GM12865 (cell line): Measurements from ENCODE around the gene ECI1.

Experiments used
- DNase-seq: peaks from one replicate; pipeline ENCODE4 v3.0.0; 2010; ENCODE audit warnings: low read depth
- H3K4me3 ChIP-seq: 2 replicates; pipeline ENCODE4 v1.5.1; 2011; ENCODE audit warnings: mild to moderate bottlenecking, low read depth, low read length, control low read depth
- TF ChIP-seq, protein P1 (sequence below): IDR thresholded peaks from 2 replicates; pipeline ENCODE4 v1.5.1; 2011; ENCODE audit warnings: low read length, control low read depth, low read depth, inconsistent platforms; ENCODE audit not compliant: insufficient read depth; ENCODE audit errors: missing control alignments

The ECI1 gene

DNA sequence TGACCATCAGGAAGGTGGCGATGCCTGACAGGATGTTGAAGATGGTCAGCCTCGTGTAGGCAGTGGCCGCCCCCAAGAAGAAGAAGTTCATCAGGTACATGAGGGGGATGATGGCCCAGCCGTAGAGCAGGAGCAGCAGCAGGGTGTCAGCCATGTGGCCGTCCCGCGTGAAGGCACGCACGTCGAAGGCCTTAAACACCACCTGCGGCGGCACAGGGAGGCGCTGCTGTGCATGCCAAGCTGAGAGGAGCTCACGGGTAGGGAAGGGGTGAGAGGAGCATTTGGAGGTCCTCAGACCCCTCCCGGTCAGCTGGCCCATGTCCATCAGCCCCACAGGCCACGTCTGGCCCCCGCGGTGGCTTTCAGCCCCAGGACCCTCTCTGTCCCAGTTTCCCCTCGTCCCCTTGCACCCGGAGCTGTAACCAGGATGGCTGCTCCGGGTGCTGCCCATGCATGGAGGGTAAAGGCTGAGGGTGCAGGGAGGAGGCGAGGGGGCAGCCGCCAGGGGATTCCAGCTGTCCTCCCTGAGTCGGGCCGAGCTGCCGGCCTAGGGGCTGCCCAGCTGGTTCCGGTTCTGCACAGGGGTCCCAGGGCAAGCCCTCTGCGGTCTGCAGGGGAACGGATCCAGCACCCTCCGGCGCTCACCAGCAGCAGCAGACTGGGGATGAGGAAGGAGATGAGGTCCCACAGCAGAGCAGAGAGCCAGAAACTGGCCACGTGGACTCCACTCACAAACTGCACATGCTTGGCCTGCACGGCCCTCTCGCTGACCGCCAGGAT is 33.6 kb upstream of the ECI1 start:
- H3K4me3 ChIP-seq: no peak overlapping the region
- DNase-seq: no peak
- TF ChIP-seq, protein P1, sequence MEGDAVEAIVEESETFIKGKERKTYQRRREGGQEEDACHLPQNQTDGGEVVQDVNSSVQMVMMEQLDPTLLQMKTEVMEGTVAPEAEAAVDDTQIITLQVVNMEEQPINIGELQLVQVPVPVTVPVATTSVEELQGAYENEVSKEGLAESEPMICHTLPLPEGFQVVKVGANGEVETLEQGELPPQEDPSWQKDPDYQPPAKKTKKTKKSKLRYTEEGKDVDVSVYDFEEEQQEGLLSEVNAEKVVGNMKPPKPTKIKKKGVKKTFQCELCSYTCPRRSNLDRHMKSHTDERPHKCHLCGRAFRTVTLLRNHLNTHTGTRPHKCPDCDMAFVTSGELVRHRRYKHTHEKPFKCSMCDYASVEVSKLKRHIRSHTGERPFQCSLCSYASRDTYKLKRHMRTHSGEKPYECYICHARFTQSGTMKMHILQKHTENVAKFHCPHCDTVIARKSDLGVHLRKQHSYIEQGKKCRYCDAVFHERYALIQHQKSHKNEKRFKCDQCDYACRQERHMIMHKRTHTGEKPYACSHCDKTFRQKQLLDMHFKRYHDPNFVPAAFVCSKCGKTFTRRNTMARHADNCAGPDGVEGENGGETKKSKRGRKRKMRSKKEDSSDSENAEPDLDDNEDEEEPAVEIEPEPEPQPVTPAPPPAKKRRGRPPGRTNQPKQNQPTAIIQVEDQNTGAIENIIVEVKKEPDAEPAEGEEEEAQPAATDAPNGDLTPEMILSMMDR: no peak

DNA sequence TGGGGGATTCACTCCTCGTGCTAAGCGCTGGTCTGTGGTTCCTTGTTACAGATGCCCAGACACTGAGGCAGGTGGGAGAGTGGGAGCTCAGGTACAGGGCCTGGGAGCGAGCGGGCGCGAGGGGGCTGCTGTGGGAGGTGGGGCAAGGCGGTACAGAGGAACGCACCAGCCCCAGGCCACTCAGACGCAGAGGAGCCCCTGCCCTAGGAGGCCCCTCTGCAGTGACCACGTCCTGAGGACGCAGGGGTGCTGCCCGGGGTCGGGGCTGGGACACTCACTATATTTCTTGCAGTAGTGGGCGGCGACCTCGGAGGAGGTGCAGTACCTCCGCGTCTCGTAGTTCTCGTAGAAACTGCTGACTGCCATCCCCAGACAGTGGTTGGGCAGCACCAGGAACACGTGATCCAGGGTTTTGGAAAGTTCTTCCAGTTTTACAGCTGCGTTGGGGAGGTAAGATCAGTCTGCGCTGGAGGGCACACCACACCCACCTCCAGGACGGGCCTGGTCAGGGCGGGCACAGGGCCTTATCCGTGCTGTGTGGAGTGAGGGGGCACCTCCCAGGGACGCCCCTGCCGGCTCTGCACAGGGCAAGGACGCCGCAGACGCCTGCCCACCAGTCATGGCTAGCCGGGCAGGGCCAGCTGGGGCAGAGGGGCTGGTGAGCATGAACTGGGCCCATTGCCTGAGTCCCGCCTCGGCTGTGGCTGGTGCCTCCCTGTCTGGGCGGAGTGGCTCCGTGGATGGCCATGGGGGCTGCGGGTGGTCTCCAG is 32.8 kb upstream of the ECI1 start:
- TF ChIP-seq, protein P1: no peak
- DNase-seq: no peak
- H3K4me3 ChIP-seq: no peak overlapping the region

DNA sequence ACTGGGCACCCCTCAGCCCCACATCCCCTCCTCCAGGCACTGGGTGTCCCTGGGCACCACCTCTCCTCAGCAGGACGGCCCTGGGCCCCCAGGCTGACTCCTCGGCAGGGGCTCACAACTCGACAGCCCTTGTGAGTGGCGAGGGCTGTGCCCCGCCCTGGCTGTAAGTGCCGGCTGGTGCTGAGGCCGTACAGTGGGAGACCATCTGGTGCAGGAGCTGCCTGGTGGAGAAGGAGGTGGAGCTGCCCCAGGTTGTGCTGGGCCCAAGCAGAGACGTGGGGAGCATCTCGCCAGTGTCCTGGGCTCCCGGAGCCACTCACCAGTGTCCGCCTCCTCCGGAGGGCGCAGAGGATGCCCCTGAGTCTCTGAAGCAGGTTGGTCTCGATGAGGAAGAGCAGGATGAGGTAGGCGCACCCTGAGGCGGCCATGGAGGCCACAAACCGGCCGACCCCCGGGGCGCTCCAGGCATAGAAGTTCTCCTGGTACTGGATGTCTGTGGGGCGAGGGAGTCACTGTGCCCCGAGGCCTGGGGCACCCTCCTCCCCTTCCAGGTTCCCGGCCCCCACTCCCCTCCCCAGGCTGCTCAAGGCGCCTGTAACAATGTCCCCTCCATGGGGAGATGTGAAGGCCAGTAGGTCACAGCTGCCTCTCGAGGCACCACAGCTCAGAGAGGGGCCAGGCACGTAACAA is 31.6 kb upstream of the ECI1 start:
- H3K4me3 ChIP-seq: no peak overlapping the region
- DNase-seq: no peak
- TF ChIP-seq, protein P1: no peak

DNA sequence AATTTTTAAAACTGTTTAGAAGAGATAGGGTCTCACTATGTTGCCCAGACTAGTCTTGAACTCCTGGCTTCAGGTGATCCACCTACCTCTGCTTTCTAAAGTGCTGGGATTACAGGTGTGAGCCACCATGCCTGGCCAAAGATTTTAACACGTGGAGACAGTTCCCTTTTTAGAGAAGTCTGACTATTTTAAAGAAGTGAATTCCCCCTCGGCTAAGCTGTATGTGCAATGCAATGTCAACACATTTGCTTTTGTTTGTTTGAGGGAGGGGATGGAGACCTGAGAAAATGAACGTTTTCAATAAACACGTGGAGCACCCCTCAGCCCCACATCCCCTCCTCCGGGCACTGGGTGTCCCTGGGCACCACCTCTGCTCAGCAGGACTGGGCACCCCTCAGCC is 30.9 kb upstream of the ECI1 start:
- H3K4me3 ChIP-seq: no peak overlapping the region
- TF ChIP-seq, protein P1: no peak
- no peak for DNase-seq

DNA sequence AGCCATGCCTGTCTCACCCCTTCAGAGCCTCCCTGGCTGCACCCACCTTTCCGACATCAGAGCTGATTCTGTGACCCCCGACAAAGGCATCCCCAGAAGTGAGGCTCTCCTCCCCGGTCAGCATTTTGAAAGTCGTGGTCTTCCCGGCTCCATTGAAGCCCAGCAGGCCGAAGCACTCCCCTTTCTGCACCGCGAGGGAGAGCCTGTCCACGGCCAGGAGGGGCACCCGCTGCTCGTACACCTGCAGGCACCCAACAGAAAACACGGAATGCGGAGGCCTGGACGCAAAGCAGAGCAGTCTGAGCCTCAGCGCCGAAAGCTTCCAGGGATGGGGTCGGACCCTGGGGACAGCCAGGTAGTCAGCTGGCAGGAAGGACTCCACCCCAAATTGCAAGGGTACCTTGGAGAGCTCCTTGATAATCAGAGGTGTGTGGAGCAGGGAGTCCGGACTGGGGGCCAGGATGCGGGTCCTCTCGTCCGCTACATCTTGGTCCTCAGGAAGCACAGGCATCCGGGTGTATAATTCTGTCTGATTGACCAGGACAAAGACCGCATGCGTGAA is 29.7 kb upstream of the ECI1 start:
- no peak overlapping the region for H3K4me3 ChIP-seq
- TF ChIP-seq, protein P1: no peak
- DNase-seq: no peak

DNA sequence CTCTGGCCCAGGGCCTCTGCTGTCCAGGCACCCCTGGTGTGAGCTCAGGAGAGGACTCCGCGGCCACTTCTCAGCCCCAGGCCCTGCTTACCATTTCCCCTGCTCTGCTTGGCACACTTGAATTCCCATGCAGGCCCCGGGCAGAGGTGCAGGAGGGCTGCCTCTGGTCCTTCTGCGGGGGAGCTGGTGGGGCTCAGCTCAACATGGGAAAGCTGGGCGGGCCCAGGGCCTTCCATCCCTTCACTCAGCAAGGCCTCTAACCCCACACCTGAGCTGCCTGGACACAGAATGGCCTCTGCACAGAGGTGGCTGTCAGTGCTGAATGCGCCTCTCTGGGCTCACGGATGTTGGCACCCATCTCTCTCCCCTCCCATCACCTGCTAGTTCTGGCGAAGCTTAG is 29.1 kb upstream of the ECI1 start:
- no peak for DNase-seq
- TF ChIP-seq, protein P1: no peak
- H3K4me3 ChIP-seq: no peak overlapping the region
